ENCODE results near the gene CAMK1D. TPM values are rescaled to one million over a fixed set of nuclear protein-coding genes. Genes with fewer than 3 reads are reported as not detected.

CAMK1D gene
- total and polyA plus RNA-seq, 2 of the 8 experiments (the other 6 are each of a cell fraction or from before 2014, with no cell fraction given) = 3.5 to 10.6 TPM

GRCh38 chr10:12314836-12315235 is 34.5 kb upstream of the CAMK1D start:
- no peaks in the 10 kb centered on the region for H3K27me3 ChIP-seq (replicated peaks in 1 of 4; ENCODE audit: control insufficient read depth in 3 of 4, extremely low read depth in 1 of 4, insufficient read depth in 3 of 4, low read length in 3 of 4)
- no peak overlapping the region for H3K4me2 ChIP-seq (ENCODE audit: insufficient read depth in 1 of 2, low read depth in 2 of 2, low read length in 2 of 2)
- no peak overlapping the region for H4K91ac ChIP-seq (replicated peaks; ENCODE audit: insufficient read length, low read length)
- H3K18ac ChIP-seq (ENCODE audit: extremely low read depth, low read length) = no peak overlapping the region
- no peak overlapping the region for H4K5ac ChIP-seq (ENCODE audit: insufficient read length, low read depth, low read length)
- POLR2A ChIA-PET (ENCODE audit: partially characterized antibody) = no interaction called here
- 87% methylated on average over 6 of the region's 6 CpGs; no CpG with 5 or more reads in 1 of the 2 experiments for WGBS, 2 experiments (ENCODE audit: extremely low coverage in 1 of 2, insufficient coverage in 1 of 2, insufficient read length in 1 of 2, insufficient replicate concordance in 2 of 2, low coverage in 1 of 2, low lambda C conversion rate in 2 of 2, missing lambda C conversion rate in 1 of 2)
- H3K4ac ChIP-seq (replicated peaks; ENCODE audit: insufficient read length, low read depth, low read length) = no peak overlapping the region
- no peaks in the 10 kb centered on the region for H3K9me3 ChIP-seq (ENCODE audit: insufficient read depth in 2 of 2, low read depth in 1 of 2, low read length in 1 of 2)
- no peak overlapping the region for H2BK20ac ChIP-seq (ENCODE audit: low read length)
- CTCF ChIA-PET (ENCODE audit: partially characterized antibody) = interaction anchor here (0.6 to 2.1 kb wide), 2 partner anchors 8 to 517 kb away, joined by 3 to 12 read pairs; no protein-coding TSS in a partner anchor
- no peak overlapping the region for H3K56ac ChIP-seq (replicated peaks; ENCODE audit: insufficient read length, low read depth, low read length)
- H3K4me1 ChIP-seq (replicated peaks in 1 of 4; ENCODE audit: control insufficient read depth in 3 of 4, insufficient read depth in 4 of 4, low read length in 3 of 4) = no peaks in the 10 kb centered on the region
- H3K23me2 ChIP-seq (ENCODE audit: low read depth, low read length) = no peaks in the 10 kb centered on the region
- H3K79me2 ChIP-seq (ENCODE audit: control insufficient read depth in 1 of 2, insufficient read depth in 2 of 2, low read length in 2 of 2) = no peaks in the 10 kb centered on the region
- no peaks in the 10 kb centered on the region for H3K36me3 ChIP-seq (ENCODE audit: control insufficient read depth in 2 of 4, insufficient read depth in 4 of 4, low read length in 3 of 4)
- H3K14ac ChIP-seq (ENCODE audit: insufficient read length) = no peak overlapping the region
- H3K27ac ChIP-seq (ENCODE audit: low read depth, low read length) = no peak overlapping the region
- H2BK15ac ChIP-seq (ENCODE audit: low read length) = no peak overlapping the region
- no peak overlapping the region for H3K23ac ChIP-seq (ENCODE audit: insufficient read length)
- H2BK12ac ChIP-seq (ENCODE audit: low read depth, low read length) = no peak overlapping the region
- H4K8ac ChIP-seq (ENCODE audit: extremely low read depth, insufficient read depth, low read length) = no peak overlapping the region
- TF ChIP-seq MAX (IDR thresholded peaks at IDR 0.05) = no peak
- TF ChIP-seq EP300 (IDR thresholded peaks at IDR 0.05; ENCODE audit: borderline replicate concordance in 1 of 2, low read depth in 2 of 2, low read length in 2 of 2) = no peak
- no peak for TF ChIP-seq CHD1 (IDR thresholded peaks at IDR 0.05; ENCODE audit: low read depth, low read length)
- no peak for TF ChIP-seq SAP30 (IDR thresholded peaks at IDR 0.05; ENCODE audit: insufficient read depth, insufficient replicate concordance, low read length)
- TF ChIP-seq RXRA (IDR thresholded peaks at IDR 0.05; ENCODE audit: insufficient read depth, low read depth, low read length) = no peak
- TF ChIP-seq ATF2 (IDR thresholded peaks at IDR 0.05; ENCODE audit: low read length) = no peak
- TF ChIP-seq CHD2 (IDR thresholded peaks at IDR 0.05; ENCODE audit: low read length) = no peak
- H2BK120ac ChIP-seq (replicated peaks; ENCODE audit: low read depth, low read length) = no peak overlapping the region
- no peak for DNase-seq (ENCODE audit: low read depth in 1 of 2, low spot score in 2 of 2)
- H3K9ac ChIP-seq (replicated peaks in 1 of 4; ENCODE audit: extremely low read depth in 1 of 4, low read depth in 3 of 4, low read length in 3 of 4) = no peak overlapping the region
- no peaks in the 10 kb centered on the region for H3K79me1 ChIP-seq (ENCODE audit: low read depth, low read length)
- no peaks in the 10 kb centered on the region for H4K20me1 ChIP-seq (replicated peaks in 1 of 2; ENCODE audit: control insufficient read depth in 1 of 2, insufficient read depth in 2 of 2, low read length in 2 of 2)
- no peak overlapping the region for H2AK5ac ChIP-seq (ENCODE audit: low read depth, low read length)
- H2AFZ ChIP-seq (ENCODE audit: low read length) = no peak overlapping the region
- H2BK5ac ChIP-seq (ENCODE audit: low read depth, low read length) = no peak overlapping the region
- no peak overlapping the region for H3K4me3 ChIP-seq (ENCODE audit: extremely low read depth in 1 of 4, insufficient read depth in 2 of 4, low read depth in 3 of 4, low read length in 4 of 4)
- FAIRE-seq = no peak

Data from H1 (cell line).